ENCODE results near the gene CDC25C.
A peak's percentile ranks its signal among the peaks of the same experiment; 100 is the strongest.

Gene CDC25C

GRCh38 chr5:138331449-138332368 lies at the start of gene CDC25C:
CDC25C (minus strand) TSS chr5:138331804; CDS start chr5:138331180, 624 bp downstream.
- Mint-ChIP-seq H3K27ac (peak within 1 kb of the TSS; percentile 34), H3K27me3 (no peaks in the 10 kb centered on the region), H3K4me1 (ENCODE audit: low read depth) (peaks cover 8% of the 10 kb centered on the region), H3K36me3 (no peaks in the 10 kb centered on the region), H3K4me3 (peak within 1 kb of the TSS; percentile 88), H3K9me3 (ENCODE audit: low read depth) (no peaks in the 10 kb centered on the region)

- Mint-ChIP-seq H3K4me3 (no peak overlapping the region), H3K4me1 (ENCODE audit: low read depth) (peaks cover 31% of the 10 kb centered on the region), H3K27me3 (no peaks in the 10 kb centered on the region), H3K27ac (no peak overlapping the region), H3K9me3 (ENCODE audit: low read depth) (no peaks in the 10 kb centered on the region), H3K36me3 (peaks cover 2% of the 10 kb centered on the region)
Measured at GRCh38 chr5:138372653-138373052, 41.0 kb upstream of the CDC25C start.

GRCh38 chr5:138372225-138372624 lies 40.6 kb upstream of the CDC25C start:
- no peaks in the 10 kb centered on the region for H3K27me3 Mint-ChIP-seq
- no peaks in the 10 kb centered on the region for H3K9me3 Mint-ChIP-seq (ENCODE audit: low read depth)

GRCh38 chr5:138371454-138371853 lies 39.9 kb upstream of the CDC25C start:
- H3K4me1 Mint-ChIP-seq (ENCODE audit: low read depth) = peaks cover 38% of the 10 kb centered on the region
- H3K27me3 Mint-ChIP-seq = no peaks in the 10 kb centered on the region
- H3K4me3 Mint-ChIP-seq = no peak overlapping the region
- H3K36me3 Mint-ChIP-seq = no peaks in the 10 kb centered on the region
- no peaks in the 10 kb centered on the region for H3K9me3 Mint-ChIP-seq (ENCODE audit: low read depth)
- H3K27ac Mint-ChIP-seq = no peak overlapping the region

More at GRCh38 chr5:138372225-138372624, 40.6 kb upstream of the CDC25C start:
- H3K27ac Mint-ChIP-seq = no peak overlapping the region
- H3K36me3 Mint-ChIP-seq = peaks cover 2% of the 10 kb centered on the region
- peaks cover 31% of the 10 kb centered on the region for H3K4me1 Mint-ChIP-seq (ENCODE audit: low read depth)
- no peak overlapping the region for H3K4me3 Mint-ChIP-seq

- H3K4me1 Mint-ChIP-seq (ENCODE audit: low read depth) = peaks cover 44% of the 10 kb centered on the region
- H3K9me3 Mint-ChIP-seq (ENCODE audit: low read depth) = no peaks in the 10 kb centered on the region
- H3K27me3 Mint-ChIP-seq = no peaks in the 10 kb centered on the region
- no peak overlapping the region for H3K4me3 Mint-ChIP-seq
- H3K27ac Mint-ChIP-seq = no peak overlapping the region
- no peaks in the 10 kb centered on the region for H3K36me3 Mint-ChIP-seq
Measured at GRCh38 chr5:138370537-138370936, 38.9 kb upstream of the CDC25C start.

- Mint-ChIP-seq H3K27ac (peak overlapping the region; percentile 31), H3K27me3 (no peaks in the 10 kb centered on the region), H3K4me1 (ENCODE audit: low read depth) (peaks cover 48% of the 10 kb centered on the region), H3K36me3 (no peaks in the 10 kb centered on the region), H3K9me3 (ENCODE audit: low read depth) (no peaks in the 10 kb centered on the region), H3K4me3 (no peak overlapping the region)
Measured at GRCh38 chr5:138369706-138370105, 38.1 kb upstream of the CDC25C start.

- H3K4me3 Mint-ChIP-seq = no peak overlapping the region
- H3K27me3 Mint-ChIP-seq = no peaks in the 10 kb centered on the region
- no peaks in the 10 kb centered on the region for H3K9me3 Mint-ChIP-seq (ENCODE audit: low read depth)
- H3K36me3 Mint-ChIP-seq = peaks cover under 1% of the 10 kb centered on the region
- peaks cover 53% of the 10 kb centered on the region for H3K4me1 Mint-ChIP-seq (ENCODE audit: low read depth)
- H3K27ac Mint-ChIP-seq = peak overlapping the region; percentile 54
Measured at GRCh38 chr5:138369261-138369660, 37.7 kb upstream of the CDC25C start.

GRCh38 chr5:138366632-138367382 lies 35.2 kb upstream of the CDC25C start:
- no peak overlapping the region for H3K27ac Mint-ChIP-seq
- peaks cover 3% of the 10 kb centered on the region for H3K36me3 Mint-ChIP-seq
- H3K4me3 Mint-ChIP-seq = no peak overlapping the region
- H3K9me3 Mint-ChIP-seq (ENCODE audit: low read depth) = no peaks in the 10 kb centered on the region
- peaks cover 57% of the 10 kb centered on the region for H3K4me1 Mint-ChIP-seq (ENCODE audit: low read depth)
- H3K27me3 Mint-ChIP-seq = no peaks in the 10 kb centered on the region

- peaks cover 66% of the 10 kb centered on the region for H3K4me1 Mint-ChIP-seq (ENCODE audit: low read depth)
- peaks cover 6% of the 10 kb centered on the region for H3K36me3 Mint-ChIP-seq
- H3K27ac Mint-ChIP-seq = no peak overlapping the region
- no peaks in the 10 kb centered on the region for H3K27me3 Mint-ChIP-seq
- H3K9me3 Mint-ChIP-seq (ENCODE audit: low read depth) = no peaks in the 10 kb centered on the region
- no peak overlapping the region for H3K4me3 Mint-ChIP-seq
Measured at GRCh38 chr5:138364576-138364975, 33.0 kb upstream of the CDC25C start.

- peak overlapping the region; percentile 75 for H3K27ac Mint-ChIP-seq
- H3K36me3 Mint-ChIP-seq = peaks cover 8% of the 10 kb centered on the region
- no peaks in the 10 kb centered on the region for H3K27me3 Mint-ChIP-seq
- no peaks in the 10 kb centered on the region for H3K9me3 Mint-ChIP-seq (ENCODE audit: low read depth)
- no peak overlapping the region for H3K4me3 Mint-ChIP-seq
- peaks cover 47% of the 10 kb centered on the region for H3K4me1 Mint-ChIP-seq (ENCODE audit: low read depth)
Measured at GRCh38 chr5:138360941-138361452, 29.4 kb upstream of the CDC25C start.

GRCh38 chr5:138359621-138360020 lies 28.0 kb upstream of the CDC25C start:
- peaks cover 55% of the 10 kb centered on the region for H3K4me1 Mint-ChIP-seq (ENCODE audit: low read depth)
- peaks cover 8% of the 10 kb centered on the region for H3K36me3 Mint-ChIP-seq
- no peaks in the 10 kb centered on the region for H3K27me3 Mint-ChIP-seq
- H3K9me3 Mint-ChIP-seq (ENCODE audit: low read depth) = no peaks in the 10 kb centered on the region
- H3K4me3 Mint-ChIP-seq = no peak overlapping the region
- no peak overlapping the region for H3K27ac Mint-ChIP-seq

GRCh38 chr5:138354926-138355378 lies 23.3 kb upstream of the CDC25C start:
- Mint-ChIP-seq H3K9me3 (ENCODE audit: low read depth) (peaks cover 4% of the 10 kb centered on the region), H3K27me3 (no peaks in the 10 kb centered on the region), H3K27ac (peak overlapping the region; percentile 88), H3K4me3 (peak overlapping the region; percentile 98), H3K4me1 (ENCODE audit: low read depth) (peaks cover 51% of the 10 kb centered on the region), H3K36me3 (peaks cover 6% of the 10 kb centered on the region)

GRCh38 chr5:138354387-138354786 lies 22.8 kb upstream of the CDC25C start:
- H3K36me3 Mint-ChIP-seq = peaks cover 3% of the 10 kb centered on the region
- H3K4me3 Mint-ChIP-seq = peak overlapping the region; percentile 98
- H3K27me3 Mint-ChIP-seq = no peaks in the 10 kb centered on the region
- H3K9me3 Mint-ChIP-seq (ENCODE audit: low read depth) = peaks cover 4% of the 10 kb centered on the region
- peak overlapping the region; percentile 88 for H3K27ac Mint-ChIP-seq
- H3K4me1 Mint-ChIP-seq (ENCODE audit: low read depth) = peaks cover 47% of the 10 kb centered on the region

- peaks cover 4% of the 10 kb centered on the region for H3K9me3 Mint-ChIP-seq (ENCODE audit: low read depth)
- peaks cover 47% of the 10 kb centered on the region for H3K4me1 Mint-ChIP-seq (ENCODE audit: low read depth)
- H3K27ac Mint-ChIP-seq = peak overlapping the region; percentile 92
- peaks cover 3% of the 10 kb centered on the region for H3K36me3 Mint-ChIP-seq
- H3K27me3 Mint-ChIP-seq = no peaks in the 10 kb centered on the region
- peak overlapping the region; percentile 98 for H3K4me3 Mint-ChIP-seq
Measured at GRCh38 chr5:138353560-138354080, 22.0 kb upstream of the CDC25C start.

Data from activated naive CD8-positive, alpha-beta T cell (primary cell).